ENCODE data around the gene AQP12B. TPM values are rescaled to one million over a fixed set of nuclear protein-coding genes. Genes with fewer than 3 reads are reported as not detected.

The AQP12B gene
- total RNA-seq, 1 donor from 2014 or later = not detected

GRCh38 chr2:240627736-240628506 lies 54.8 kb downstream of the AQP12B start:
- no peak overlapping the region for H3K27ac Mint-ChIP-seq (ENCODE audit: unreplicated experiment)
- H3K9me3 Mint-ChIP-seq (ENCODE audit: unreplicated experiment) = peaks cover 2% of the 10 kb centered on the region
- H3K36me3 Mint-ChIP-seq (ENCODE audit: unreplicated experiment) = peaks cover under 1% of the 10 kb centered on the region
- H3K27me3 Mint-ChIP-seq (ENCODE audit: unreplicated experiment) = peaks cover 6% of the 10 kb centered on the region
- no peak for DNase-seq
- TF ChIP-seq CTCF (IDR thresholded peaks at IDR 0.05; ENCODE audit: partially characterized antibody, unreplicated experiment) = no peak
- no peak overlapping the region for H3K4me3 Mint-ChIP-seq (ENCODE audit: unreplicated experiment)
- H3K4me1 Mint-ChIP-seq (ENCODE audit: low read depth, unreplicated experiment) = no peaks in the 10 kb centered on the region

- no peak for DNase-seq
- H3K27ac Mint-ChIP-seq (ENCODE audit: unreplicated experiment) = no peak overlapping the region
These were observed 56.0 kb downstream of the AQP12B start for GRCh38 chr2:240626531-240627300.

More at GRCh38 chr2:240626531-240627300, 56.0 kb downstream of the AQP12B start:
- H3K9me3 Mint-ChIP-seq (ENCODE audit: unreplicated experiment) = peaks cover 5% of the 10 kb centered on the region
- peaks cover 6% of the 10 kb centered on the region for H3K27me3 Mint-ChIP-seq (ENCODE audit: unreplicated experiment)
- H3K4me1 Mint-ChIP-seq (ENCODE audit: low read depth, unreplicated experiment) = no peaks in the 10 kb centered on the region
- H3K36me3 Mint-ChIP-seq (ENCODE audit: unreplicated experiment) = no peaks in the 10 kb centered on the region
- H3K4me3 Mint-ChIP-seq (ENCODE audit: unreplicated experiment) = no peak overlapping the region
- no peak for TF ChIP-seq CTCF (IDR thresholded peaks at IDR 0.05; ENCODE audit: partially characterized antibody, unreplicated experiment)

Other genes with a start within 250 kb of the AQP12B start
- gene GPC1, start 247.2 kb downstream of the AQP12B start, total RNA-seq (ENCODE audit: unreplicated experiment) = 155 TPM
- gene ANKMY1, start 124.9 kb downstream of the AQP12B start, total RNA-seq (ENCODE audit: unreplicated experiment) = 9.0 TPM
- gene DUSP28, start 122.5 kb downstream of the AQP12B start, total RNA-seq (ENCODE audit: unreplicated experiment) = 2.8 TPM
- 20.9 TPM for gene RNPEPL1, start 114.4 kb downstream of the AQP12B start, total RNA-seq (ENCODE audit: unreplicated experiment)
- gene CAPN10, start 96.2 kb downstream of the AQP12B start, total RNA-seq (ENCODE audit: unreplicated experiment) = 67.1 TPM
- gene GPR35, start 57.4 kb downstream of the AQP12B start, total RNA-seq (ENCODE audit: unreplicated experiment) = 1.5 TPM
- gene AQP12A, start 9.0 kb upstream of the AQP12B start, total RNA-seq (ENCODE audit: unreplicated experiment) = not detected
- gene KIF1A, start 137.3 kb upstream of the AQP12B start, total RNA-seq (ENCODE audit: unreplicated experiment) = 439 TPM
- not detected for gene AGXT, start 185.9 kb upstream of the AQP12B start, total RNA-seq (ENCODE audit: unreplicated experiment)
- not detected for gene MAB21L4, start 213.3 kb upstream of the AQP12B start, total RNA-seq (ENCODE audit: unreplicated experiment)
- gene CROCC2, start 223.5 kb upstream of the AQP12B start, total RNA-seq (ENCODE audit: unreplicated experiment) = not detected